Upper lobe of left lung (tissue), 4 donors: ENCODE results near the gene KRI1.

ENCODE experiments used
- POLR2A ChIP-seq, 4 donors: fragments of 450-650 bp; IDR thresholded peaks; one replicate each; pipeline ENCODE4 v1.5.1; 2016 to 2017; ENCODE audit warnings: antibody characterized with exemption in 4 of 4, mild to moderate bottlenecking in 2 of 4
- POLR2AphosphoS5 ChIP-seq, 2 donors: sonication (generic); formaldehyde crosslinking; IDR thresholded peaks; one replicate each; pipeline ENCODE4 v1.5.1; 2017; ENCODE audit warnings: antibody characterized with exemption in 2 of 2
- TF ChIP-seq, protein P1 (sequence below), 6 experiments: fragments of 450-650 bp in 4 of 6; fragments of 200-600 bp in 2 of 6; sonication (generic) in 2 of 6; IDR thresholded peaks; one replicate each; pipeline ENCODE4 v1.5.1; 2016 to 2019; ENCODE audit warnings: antibody characterized with exemption in 6 of 6

DNA sequence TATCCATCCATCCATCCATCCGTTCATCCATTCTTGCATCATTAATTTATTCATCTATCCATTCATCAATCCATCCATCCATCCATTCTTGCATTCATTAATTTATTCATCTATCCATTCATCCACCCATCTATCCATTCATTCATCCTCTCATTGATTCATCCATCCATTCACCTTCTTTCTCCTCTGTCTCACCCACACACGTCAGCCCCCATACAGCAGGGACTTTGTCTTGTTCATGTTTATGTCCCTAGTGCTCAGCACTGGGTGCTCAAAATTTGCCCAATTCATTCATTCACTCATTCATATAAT lies 22.0 kb upstream of the KRI1 start:
- TF ChIP-seq, protein P1, sequence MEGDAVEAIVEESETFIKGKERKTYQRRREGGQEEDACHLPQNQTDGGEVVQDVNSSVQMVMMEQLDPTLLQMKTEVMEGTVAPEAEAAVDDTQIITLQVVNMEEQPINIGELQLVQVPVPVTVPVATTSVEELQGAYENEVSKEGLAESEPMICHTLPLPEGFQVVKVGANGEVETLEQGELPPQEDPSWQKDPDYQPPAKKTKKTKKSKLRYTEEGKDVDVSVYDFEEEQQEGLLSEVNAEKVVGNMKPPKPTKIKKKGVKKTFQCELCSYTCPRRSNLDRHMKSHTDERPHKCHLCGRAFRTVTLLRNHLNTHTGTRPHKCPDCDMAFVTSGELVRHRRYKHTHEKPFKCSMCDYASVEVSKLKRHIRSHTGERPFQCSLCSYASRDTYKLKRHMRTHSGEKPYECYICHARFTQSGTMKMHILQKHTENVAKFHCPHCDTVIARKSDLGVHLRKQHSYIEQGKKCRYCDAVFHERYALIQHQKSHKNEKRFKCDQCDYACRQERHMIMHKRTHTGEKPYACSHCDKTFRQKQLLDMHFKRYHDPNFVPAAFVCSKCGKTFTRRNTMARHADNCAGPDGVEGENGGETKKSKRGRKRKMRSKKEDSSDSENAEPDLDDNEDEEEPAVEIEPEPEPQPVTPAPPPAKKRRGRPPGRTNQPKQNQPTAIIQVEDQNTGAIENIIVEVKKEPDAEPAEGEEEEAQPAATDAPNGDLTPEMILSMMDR (IDR thresholded peaks at IDR 0.05): no peak
- no peak for TF ChIP-seq POLR2A (IDR thresholded peaks at IDR 0.05)
- no peak for TF ChIP-seq POLR2AphosphoS5 (IDR thresholded peaks at IDR 0.05)
